ENCODE data around the gene ERC1.
"Not testable (repeated sequence)": the region's sequence is repeated elsewhere in the genome, so short reads cannot be mapped to it uniquely, and the experiment has no call there.

GRCh38 chr12:1355871-1356270, 364.8 kb downstream of the ERC1 start:
- TF ChIP-seq CTCF (IDR thresholded peaks at IDR 0.05); EP300 (IDR thresholded peaks at IDR 0.05; ENCODE audit: low read depth); POLR2A (IDR thresholded peaks at IDR 0.05): not testable (repeated sequence)
